GM12864 (cell line): ENCODE data around the gene KANK3.

Experiments used
- DNase-seq: peaks from one replicate; pipeline ENCODE4 v3.0.0-alpha.2; 2011; ENCODE audit warnings: low read depth
- H3K4me3 ChIP-seq: 2 replicates; pipeline ENCODE4 v1.5.1; 2011; ENCODE audit warnings: mild to moderate bottlenecking, low read depth, low read length, control low read depth
- CTCF ChIP-seq: IDR thresholded peaks from 2 replicates; pipeline ENCODE4 v1.5.1; 2011; ENCODE audit warnings: low read depth, mild to moderate bottlenecking, moderate library complexity, low read length, control low read depth, inconsistent platforms; ENCODE audit errors: missing control alignments

KANK3 gene

GRCh38 chr19:8337728-8338127, 5.3 kb downstream of the KANK3 start:
- no peak for TF ChIP-seq CTCF
- DNase-seq = no peak

GRCh38 chr19:8336660-8337059, 6.4 kb downstream of the KANK3 start:
- no peak for DNase-seq
- H3K4me3 ChIP-seq = no peak overlapping the region
- TF ChIP-seq CTCF = no peak

More at GRCh38 chr19:8337728-8338127, 5.3 kb downstream of the KANK3 start:
- no peak overlapping the region for H3K4me3 ChIP-seq

- DNase-seq = no peak
- H3K4me3 ChIP-seq = no peak overlapping the region
- no peak for TF ChIP-seq CTCF
Observed at GRCh38 chr19:8336072-8336569, 6.9 kb downstream of the KANK3 start.

- H3K4me3 ChIP-seq = peak overlapping the region; percentile 36; the same call in 1 of the 2 replicates
- peak; percentile 39 for TF ChIP-seq CTCF
- no peak for DNase-seq
Observed at GRCh38 chr19:8335343-8336071, 7.6 kb downstream of the KANK3 start.

- DNase-seq = no peak
- peak overlapping the region; percentile 36; the same call in 1 of the 2 replicates for H3K4me3 ChIP-seq
- no peak for TF ChIP-seq CTCF
Observed at GRCh38 chr19:8334458-8335342, 8.4 kb downstream of the KANK3 start.

GRCh38 chr19:8333767-8334457, 9.2 kb downstream of the KANK3 start:
- no peak overlapping the region for H3K4me3 ChIP-seq
- no peak for DNase-seq
- no peak for TF ChIP-seq CTCF
